ENCODE results near the gene JRKL. TPM values are rescaled to one million over a fixed set of nuclear protein-coding genes. Genes with fewer than 3 reads are reported as not detected.

Gene JRKL
- 6.0 and 7.5 TPM in 2 replicates for total RNA-seq (2014; rRNA removed; shearing (Covaris generic))

DNA sequence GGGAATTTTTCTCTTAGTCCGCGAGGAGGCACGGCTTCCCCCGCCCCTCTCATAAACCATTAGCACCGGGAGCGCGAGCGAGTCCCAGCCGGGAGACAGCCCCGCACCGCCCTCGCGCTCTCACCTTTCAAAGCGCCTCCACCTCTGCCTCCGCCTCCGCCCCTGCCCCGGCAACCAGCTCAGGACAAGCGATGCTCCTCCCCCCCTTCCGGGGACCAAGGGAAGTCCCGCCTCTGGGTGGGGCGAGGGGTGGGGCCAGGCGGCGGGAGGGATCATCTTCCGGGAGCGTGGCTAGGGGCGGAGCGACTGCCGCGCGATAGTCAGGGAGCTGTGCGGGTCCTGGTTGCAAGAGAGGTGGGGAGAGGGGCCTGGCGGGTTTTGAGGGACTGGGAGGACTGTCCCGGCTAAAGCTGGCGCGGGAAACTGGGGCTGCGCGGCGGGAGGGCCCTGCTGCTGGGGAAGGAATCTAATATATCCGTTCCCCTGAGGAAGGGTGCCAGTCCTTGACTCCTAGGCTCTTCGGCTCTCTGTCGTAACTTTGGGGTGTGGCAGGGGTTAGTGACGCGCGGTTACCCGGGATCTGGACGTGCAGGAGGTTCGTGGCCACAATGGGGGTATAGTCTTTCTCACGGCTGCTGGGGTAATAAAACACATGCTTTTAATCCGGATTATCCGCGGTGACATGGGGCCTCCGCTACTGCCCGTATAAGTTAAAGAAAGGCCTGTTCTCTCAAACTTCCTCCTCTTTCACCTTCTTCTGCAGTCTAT, at the start of gene JRKL, which contains the start of gene CCDC82:
Gene JRKL, plus strand, starts transcription at position 294 of the 768 bp plus-strand sequence. CDS start 637 bp downstream, outside the sequence.
Gene CCDC82, minus strand, starts transcription at position 193 of the 768 bp plus-strand sequence. CDS start 5,165 bp downstream, outside the sequence.

DNA sequence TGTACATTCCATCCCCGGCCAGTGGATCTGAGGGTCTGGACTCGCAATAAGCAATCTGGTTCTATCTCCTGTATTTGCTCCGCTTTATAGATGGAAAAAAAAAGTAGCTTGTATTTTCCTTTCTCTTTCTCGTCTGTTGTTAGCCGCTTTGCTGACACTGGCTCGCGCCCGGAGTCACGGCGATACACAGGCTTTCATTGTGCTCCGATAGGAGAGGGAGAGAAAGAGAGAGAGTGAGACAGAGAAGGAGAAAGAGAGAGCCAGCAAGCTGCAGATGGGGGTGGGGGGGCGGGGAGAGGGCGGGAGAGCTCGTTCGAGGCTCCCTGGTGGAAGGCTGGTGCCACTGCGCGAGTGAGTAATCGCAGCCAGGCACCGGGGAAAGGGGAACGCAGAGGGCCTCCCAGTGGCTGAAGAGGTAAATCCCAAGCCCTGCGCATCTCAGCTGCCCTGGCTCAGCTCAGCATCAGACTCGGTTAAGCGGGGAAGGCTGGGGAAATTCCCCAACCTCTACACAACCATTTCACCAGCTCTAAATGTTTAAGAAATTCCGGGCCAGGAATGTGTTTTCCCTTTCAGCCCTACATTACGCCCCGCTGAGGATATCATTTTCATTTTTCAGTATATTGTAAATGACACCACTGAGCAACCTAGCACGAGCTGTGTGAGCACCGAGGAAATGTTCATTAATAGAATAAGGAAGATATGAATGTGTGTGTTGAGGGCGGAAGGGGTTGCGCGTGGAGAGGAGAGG, 46.7 kb upstream of the JRKL start, which contains the start of gene MAML2:
Gene MAML2, minus strand, starts transcription at position 235 of the 751 bp plus-strand sequence. CDS start 1,300 bp downstream, outside the sequence.

Small RNAs within 50 kb of the gene (small RNA-seq; reads per million reads assigned to genes)
- not detected for gene MIR1260B

Other genes with a start within 250 kb of the JRKL start
- gene MAML2, start 46.8 kb upstream of the JRKL start, total RNA-seq (2014; rRNA removed; shearing (Covaris generic)) = 15.1 and 17.9 TPM in 2 replicates
- 22.7 and 24.7 TPM in 2 replicates for gene CCDC82, start 101 bp upstream of the JRKL start, total RNA-seq (2014; rRNA removed; shearing (Covaris generic))